ENCODE measurements around the gene PRELID3B. TPM values are rescaled to one million over a fixed set of nuclear protein-coding genes. Genes with fewer than 3 reads are reported as not detected.

The PRELID3B gene
- total and polyA plus RNA-seq, 2 of the 13 experiments (the other 11 are each of a cell fraction or from before 2014, with no cell fraction given), result 23.3 to 42.6 TPM

GRCh38 chr20:59017493-59018231 is 24.9 kb downstream of the PRELID3B start (continued):
- TF ChIP-seq PLSCR1 (CRISPR knock-in tag; IDR thresholded peaks at IDR 0.05; ENCODE audit: borderline replicate concordance), result no peak
- no peak for TF ChIP-seq STAT5B (CRISPR knock-in tag; IDR thresholded peaks at IDR 0.05)
- TF ChIP-seq GATAD1 (CRISPR knock-in tag; IDR thresholded peaks at IDR 0.05), result no peak
- peak in 1 of 2 experiments; percentile 22; a peak in 1 of 4 replicates for TF ChIP-seq POLR2A (IDR thresholded peaks at IDR 0.05; ENCODE audit: insufficient read depth in 1 of 2, low read depth in 2 of 2, low read length in 2 of 2)
- no peak for TF ChIP-seq NR2F6 (IDR thresholded peaks at IDR 0.05)
- no peak for TF ChIP-seq NR2F6 (CRISPR knock-in tag; IDR thresholded peaks at IDR 0.05)
- no peak for TF ChIP-seq ZNF615 (CRISPR knock-in tag; IDR thresholded peaks at IDR 0.05; ENCODE audit: borderline replicate concordance)
- no peak for TF ChIP-seq SNRNP70 (IDR thresholded peaks at IDR 0.05; ENCODE audit: low read depth, low read length)
- no peak for TF ChIP-seq JUN (CRISPR knock-in tag; IDR thresholded peaks at IDR 0.05)
- TF ChIP-seq KLF13 (CRISPR knock-in tag; IDR thresholded peaks at IDR 0.05), result no peak
- TF ChIP-seq ZNF335 (CRISPR knock-in tag; IDR thresholded peaks at IDR 0.05), result no peak
- no peak for TF ChIP-seq NONO (IDR thresholded peaks at IDR 0.05)
- no peak for TF ChIP-seq NONO (CRISPR knock-in tag; conservative IDR thresholded peaks at IDR 0.05)
- peak; percentile 78; the same call in 1 of the 2 replicates for TF ChIP-seq EED (CRISPR knock-in tag; IDR thresholded peaks at IDR 0.05)
- no peak for TF ChIP-seq ZNF484 (CRISPR knock-in tag; IDR thresholded peaks at IDR 0.05; ENCODE audit: borderline replicate concordance, low read depth)
- no peak; the same call in 1 of the 2 replicates for TF ChIP-seq STAT6 (CRISPR knock-in tag; IDR thresholded peaks at IDR 0.05; ENCODE audit: borderline replicate concordance)
- 0 out of 2 replicates have a peak, but pooled peaks have one; percentile 22 for TF ChIP-seq ZNF546 (CRISPR knock-in tag; conservative IDR thresholded peaks at IDR 0.05)
- 0 out of 2 replicates have a peak, but pooled peaks have one; percentile 17 for TF ChIP-seq ZNF574 (CRISPR knock-in tag; IDR thresholded peaks at IDR 0.05)
- peak; percentile 33; the same call in 1 of the 2 replicates for TF ChIP-seq ZBTB4 (CRISPR knock-in tag; IDR thresholded peaks at IDR 0.05; ENCODE audit: borderline replicate concordance)
- TF ChIP-seq ZNF180 (CRISPR knock-in tag; IDR thresholded peaks at IDR 0.05; ENCODE audit: borderline replicate concordance, low read depth), result no peak

Data from HepG2 (cell line).